Activated effector memory CD4-positive, alpha-beta T cell treated with anti-CD3 and anti-CD28 coated beads, Interleukin-2, amount 50 U/mL, for 16 hours (primary cell): Measurements from ENCODE around the gene CCKAR.
"Not testable (repeated sequence)": the region's sequence is repeated elsewhere in the genome, so short reads cannot be mapped to it uniquely, and the experiment has no call there.

ENCODE experiments used
- DNase-seq: peaks from one replicate; pipeline ENCODE4 v3.0.0-alpha.2; 2020

Gene CCKAR, protein sequence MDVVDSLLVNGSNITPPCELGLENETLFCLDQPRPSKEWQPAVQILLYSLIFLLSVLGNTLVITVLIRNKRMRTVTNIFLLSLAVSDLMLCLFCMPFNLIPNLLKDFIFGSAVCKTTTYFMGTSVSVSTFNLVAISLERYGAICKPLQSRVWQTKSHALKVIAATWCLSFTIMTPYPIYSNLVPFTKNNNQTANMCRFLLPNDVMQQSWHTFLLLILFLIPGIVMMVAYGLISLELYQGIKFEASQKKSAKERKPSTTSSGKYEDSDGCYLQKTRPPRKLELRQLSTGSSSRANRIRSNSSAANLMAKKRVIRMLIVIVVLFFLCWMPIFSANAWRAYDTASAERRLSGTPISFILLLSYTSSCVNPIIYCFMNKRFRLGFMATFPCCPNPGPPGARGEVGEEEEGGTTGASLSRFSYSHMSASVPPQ

DNA sequence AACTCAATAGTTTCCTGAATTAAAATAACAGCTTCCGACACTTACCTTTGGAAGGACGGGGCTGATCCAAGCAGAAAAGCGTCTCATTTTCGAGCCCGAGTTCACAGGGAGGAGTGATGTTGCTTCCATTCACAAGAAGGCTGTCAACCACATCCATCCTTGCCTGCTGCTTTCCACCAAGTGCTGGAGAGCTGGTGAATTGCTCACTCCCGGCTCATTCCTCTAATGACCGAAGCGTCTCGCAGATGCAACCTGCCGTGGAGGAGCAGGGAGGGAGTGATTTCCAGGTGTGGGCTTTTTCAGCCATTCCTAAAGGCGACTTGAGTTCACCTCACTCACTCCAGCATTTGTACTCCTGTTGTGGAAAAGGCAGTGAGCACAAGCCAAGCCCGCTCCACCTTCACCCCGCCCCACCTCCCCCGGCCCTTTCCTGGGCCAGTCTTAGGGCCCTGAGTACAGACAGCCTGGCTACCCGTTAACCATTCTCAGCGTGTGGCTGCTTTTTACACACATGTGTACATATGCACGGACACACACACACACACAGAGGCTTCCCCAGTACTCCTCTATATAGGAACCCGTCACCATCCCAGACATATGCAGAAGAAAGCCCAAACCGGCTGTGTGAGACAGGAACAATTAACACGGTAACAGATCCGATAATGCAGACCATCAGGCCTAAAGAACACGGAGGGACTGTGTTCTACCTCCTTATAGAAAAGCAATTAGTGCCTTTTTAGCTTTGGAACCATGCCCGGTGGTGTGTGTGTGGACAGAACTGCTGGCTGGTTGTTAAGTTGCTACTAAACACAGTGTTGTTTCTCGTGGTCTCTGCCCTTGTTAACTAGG lies at the start of gene CCKAR:
Gene CCKAR (minus strand): TSS at position 374 of the 849 bp plus-strand sequence. CDS start 217 bp downstream, at position 157.
- no peak for DNase-seq

DNA sequence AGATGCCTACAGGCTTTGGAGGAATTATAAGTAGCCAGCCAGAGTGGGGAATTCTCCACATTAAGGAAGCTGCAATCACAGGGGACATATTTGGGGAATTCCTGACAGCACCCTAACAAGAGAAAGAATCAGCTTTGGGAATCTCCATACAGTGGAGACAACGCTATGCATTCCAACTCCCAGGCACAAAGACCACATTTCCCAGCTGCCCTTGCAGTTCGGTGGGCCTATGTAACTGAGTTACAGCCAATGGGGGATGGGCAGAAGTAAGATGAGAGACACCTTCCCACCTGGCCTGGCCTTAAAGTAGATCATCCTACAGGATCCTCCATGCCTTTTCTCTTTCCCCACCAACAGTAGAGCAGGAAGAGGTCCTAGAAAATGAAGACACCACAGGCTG lies 43.4 kb upstream of the CCKAR start:
- no peak for DNase-seq

DNA sequence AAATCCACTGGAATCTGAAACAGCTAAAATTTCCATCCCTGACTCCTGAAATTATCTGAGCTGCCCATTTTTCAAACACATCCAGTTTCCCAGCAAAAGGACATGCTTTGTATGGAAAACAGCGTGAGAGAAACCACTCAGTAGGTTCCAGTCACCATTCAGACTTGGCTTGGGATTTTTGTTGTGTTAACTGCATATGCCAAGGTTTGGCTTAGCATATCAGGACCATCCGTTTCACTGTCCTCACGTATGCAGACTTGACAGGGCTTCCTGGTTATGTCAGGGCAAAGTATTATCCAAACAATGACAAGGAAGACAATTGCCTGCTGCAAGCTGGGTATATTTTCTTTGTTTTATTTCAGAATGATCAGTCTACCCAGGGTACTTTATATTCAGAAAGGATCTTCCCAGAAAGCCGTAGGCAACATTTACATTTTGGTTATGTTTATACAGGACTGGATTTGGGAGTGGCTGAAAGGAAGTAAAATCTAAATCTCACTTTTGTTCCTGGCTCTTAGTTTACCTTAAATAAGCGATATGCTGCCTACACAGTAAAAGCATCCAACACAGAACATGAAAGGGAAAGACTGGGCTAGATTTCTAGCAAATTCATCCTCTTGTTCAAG lies 41.3 kb upstream of the CCKAR start:
- DNase-seq, result no peak

DNA sequence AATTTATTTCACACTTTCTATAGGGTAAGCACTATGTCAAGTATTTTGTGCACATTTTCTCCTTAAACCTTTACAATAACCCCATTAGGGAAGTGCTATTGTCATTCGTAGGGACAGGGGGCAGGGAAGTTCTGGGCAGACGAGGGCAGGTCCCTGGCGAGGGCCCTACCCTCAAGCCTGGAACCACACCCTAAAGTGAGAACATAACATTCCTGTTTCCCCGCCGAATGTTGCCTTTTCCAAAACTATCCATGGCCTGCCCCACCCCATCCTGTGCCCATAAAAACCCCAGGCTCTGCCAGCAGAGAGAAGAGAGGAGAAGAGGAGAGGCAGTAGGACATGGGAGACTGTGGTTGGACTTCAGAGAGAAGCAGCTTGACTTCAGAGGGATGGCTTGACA lies 39.8 kb upstream of the CCKAR start:
- DNase-seq, result no peak

DNA sequence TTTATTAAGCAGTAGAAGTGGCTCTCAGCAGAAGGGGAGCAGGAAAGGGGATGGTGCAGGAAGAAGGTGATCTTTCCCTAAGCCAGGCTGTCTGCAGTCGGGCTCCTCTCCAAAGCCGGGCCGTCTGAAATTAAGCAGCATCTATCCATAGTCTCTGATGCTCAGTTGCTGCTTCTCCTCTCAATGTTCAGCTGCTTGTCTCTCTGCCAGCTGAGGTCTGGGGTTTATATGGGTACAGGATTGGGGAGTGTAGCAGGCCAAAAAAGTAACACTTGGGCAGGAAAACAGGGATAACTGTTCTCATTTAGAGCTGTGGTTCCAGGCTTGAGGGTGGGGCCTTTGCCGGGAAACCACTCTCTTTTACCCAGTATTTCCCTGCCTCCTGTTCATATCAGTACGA lies 39.2 kb upstream of the CCKAR start:
- DNase-seq, result no peak

DNA sequence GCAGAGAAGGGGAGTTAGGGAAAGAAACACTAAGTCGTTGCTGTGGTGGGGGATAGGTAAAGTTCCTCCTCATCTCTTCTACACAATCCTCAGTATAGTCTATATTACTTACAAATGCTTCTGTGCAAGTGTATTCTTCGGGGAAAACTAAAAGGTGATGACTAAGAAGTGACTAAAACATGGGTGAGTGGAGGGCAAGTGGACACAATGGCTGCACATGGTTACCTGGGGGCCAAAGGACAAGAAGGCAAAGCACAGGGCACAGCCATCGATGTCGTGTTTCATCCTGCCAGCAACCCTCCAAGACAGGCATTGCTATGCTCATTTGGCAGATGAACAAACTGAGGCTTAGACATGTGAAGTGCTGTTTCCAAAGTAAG lies 35.5 kb upstream of the CCKAR start:
- no peak for DNase-seq

DNA sequence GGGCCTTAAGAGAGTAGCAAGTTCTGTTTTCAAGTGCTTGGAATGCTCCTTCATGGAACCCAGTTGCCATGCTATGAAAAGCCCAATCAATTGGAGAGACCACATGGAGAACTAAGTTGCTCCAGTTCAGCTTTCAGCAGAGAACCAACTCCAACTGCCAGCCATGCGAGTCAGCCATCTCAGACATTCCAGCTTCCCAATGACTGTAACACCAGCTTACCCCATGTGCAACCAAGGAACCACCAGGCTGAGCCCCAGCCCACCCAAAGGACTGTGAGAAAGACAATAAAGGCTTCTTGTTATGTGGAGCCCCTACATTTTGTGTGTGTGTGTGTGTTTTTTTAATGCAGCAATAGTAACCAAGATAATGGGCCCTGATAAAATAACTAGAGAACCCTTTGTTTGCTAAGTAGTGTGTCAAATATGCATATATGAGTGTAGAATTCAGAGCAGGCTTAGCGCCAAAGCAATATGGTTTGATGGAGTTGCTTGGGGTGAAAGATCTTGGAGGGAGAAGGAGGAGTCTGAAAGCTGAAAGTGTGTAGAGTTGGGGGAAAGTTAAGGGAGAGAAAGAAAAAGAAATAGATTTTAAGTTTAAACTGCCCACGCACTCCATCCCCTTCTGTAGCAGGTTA lies 35.0 kb upstream of the CCKAR start:
- DNase-seq, result no peak

DNA sequence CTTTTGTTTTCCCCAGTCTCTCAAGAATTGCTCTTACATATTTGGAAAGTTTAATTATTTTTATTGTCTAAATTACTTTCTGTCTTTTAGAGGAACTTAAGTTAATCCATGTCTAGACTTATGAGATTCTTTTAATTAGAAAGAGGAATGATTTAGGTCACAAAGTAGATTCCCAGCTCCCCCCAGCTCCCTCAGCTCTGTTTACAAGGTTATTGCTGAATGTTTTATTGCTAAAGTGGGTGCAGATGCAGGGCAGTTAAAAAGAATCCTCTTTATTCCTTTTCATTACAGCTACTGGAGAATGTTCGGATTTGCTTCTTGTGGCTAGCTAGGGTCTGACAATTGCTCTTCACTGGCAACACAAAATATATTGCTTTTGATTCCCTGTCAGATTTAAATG lies 33.7 kb upstream of the CCKAR start:
- DNase-seq, result no peak

DNA sequence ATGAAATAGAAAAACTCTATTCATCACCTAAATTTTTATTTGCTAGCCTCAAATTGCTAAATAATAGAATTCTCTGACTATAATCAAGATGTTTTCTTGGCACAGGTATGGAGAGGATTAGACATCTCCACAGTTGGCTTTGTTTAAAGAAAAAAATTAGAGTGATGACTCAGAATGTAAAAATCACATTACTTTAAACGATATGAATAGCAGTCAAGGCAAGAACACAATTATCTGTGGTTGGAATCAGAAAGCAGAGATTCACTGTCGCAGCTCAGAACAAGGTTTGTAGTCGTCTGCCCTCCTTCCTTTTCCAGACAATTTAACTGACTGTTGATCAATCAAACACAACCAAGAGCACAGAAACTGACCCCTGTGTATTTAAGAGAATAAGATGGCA lies 32.2 kb upstream of the CCKAR start:
- DNase-seq, result no peak

DNA sequence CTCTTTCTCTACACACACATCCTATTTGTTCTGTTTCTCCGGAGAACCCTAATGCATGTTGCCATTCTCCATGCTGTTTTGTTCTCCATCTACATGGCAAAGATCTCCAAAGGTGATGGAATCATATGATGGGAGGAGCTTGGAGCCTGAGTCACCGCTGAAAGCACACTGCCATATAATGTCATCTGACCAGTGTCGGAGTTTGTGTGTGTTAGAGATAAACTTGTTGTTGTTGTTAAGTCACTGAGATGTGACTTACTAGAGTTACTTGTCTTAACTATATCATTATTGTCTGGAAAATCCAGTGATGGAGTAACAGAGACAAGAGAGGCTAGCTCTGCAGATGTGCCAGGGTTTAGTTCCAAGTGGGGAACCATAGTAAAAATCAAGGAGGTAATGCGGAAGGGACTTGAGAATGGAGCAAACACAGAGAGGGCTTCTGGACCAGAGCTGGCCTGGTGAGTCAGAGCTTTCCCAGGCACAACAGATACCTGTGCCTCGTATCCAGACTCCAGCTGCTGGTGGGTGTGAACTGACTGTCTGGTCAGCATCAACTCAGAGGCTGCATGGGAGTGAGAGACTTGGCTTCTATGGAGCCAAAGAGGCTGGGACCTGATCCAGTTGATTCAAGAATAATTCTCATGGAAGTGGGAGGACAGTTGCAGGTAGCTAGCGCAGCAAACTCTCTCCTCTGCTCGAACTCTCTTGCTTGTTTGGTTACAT lies 30.6 kb upstream of the CCKAR start:
- no peak for DNase-seq

DNA sequence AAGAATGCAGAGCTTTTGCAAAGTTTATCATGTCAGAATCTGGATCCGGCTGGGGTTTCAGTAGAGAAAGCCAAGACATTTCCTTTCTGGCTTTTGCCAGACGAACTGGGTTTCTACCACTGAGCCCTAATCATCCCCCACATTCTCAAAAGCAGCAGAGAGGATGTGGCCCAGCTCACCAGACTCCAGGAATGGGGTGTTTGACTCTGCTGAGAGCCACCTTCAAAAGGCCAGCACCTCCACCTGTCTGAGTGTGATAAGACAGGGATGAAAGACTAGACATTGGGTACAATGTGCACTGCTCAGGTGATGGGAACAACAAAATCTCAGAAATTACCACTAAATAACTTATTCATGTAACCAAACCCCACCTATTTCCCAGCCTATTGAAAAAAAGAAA lies 25.7 kb upstream of the CCKAR start:
- no peak for DNase-seq

DNA sequence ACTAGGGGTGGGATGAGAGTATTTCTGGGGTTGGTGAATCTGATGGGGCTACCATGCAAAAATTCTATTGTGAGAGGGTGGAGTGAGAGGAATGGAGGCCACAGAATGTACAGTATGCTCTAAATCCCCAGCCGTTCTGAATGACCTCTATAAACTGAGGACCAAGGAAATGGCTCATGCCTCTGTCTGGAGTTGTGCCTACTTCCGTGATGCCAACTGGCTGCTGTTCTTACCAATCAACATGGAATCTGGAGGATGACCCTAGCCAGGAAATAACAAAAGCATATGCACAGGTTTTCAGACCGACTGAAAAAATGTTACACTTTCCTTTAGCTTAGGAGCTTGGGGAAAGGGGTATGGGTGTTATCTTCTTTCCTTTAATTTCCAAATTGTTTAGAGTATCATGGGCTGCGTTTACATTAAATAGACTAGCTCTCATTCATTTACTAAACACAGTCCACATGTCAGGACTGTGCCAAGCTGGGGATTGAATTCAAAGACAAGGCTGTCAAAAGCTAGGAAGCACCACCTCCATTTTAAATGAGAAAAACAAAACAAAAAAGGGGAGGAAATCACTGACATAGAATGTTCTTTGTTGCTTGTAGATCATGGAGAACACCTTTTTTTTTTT lies 20.2 kb upstream of the CCKAR start:
- DNase-seq, result no peak

DNA sequence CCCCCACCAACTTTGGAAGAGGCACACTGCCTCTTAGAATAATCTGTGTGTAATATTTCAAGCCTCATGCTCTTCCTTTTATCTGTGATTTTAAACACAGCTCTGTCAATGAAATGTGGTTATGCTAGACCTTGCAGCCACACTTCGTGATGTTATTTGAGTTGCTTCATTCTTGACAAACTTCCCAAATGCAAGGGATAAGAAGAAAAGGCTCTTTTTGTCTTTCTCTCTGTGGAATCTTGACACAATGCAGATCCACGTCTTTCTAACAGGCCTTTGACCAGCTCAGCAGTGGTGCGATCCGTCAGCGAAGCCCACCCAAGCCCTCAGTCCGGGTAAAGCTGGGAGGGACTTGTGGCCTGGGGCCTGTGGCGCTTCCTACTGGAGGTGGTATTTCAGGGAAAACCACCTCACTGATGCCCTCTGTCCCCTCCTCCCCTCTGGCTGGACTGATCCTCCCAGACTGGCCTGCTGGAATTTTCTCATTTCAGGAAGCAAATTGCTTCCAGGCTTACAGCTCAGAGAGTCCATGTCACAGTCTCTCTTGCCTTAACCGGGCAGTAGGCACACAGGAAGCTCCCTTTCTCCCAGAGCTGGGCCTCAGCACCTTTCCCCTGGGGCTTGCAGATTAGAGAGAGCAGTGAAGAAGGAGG lies 19.5 kb upstream of the CCKAR start:
- DNase-seq, result no peak

DNA sequence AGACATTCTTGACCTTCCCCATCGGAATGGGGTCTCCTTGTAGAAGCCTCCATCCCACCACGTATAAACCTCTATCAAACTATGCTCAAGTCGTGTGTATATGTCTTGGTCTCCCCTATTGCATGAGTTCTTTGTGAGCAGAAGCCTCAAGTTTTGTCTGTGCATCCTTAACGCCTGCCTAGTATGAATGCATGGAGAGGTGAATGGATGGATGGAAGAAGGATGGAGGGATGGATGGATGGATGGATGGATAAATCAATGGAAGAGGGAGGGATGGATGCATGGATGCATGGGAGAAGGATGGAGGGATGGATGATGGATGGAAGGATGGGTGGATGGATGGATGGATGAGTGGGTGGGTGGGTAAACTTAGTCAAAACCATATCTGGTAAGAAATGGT lies 17.0 kb upstream of the CCKAR start:
- no peak for DNase-seq

DNA sequence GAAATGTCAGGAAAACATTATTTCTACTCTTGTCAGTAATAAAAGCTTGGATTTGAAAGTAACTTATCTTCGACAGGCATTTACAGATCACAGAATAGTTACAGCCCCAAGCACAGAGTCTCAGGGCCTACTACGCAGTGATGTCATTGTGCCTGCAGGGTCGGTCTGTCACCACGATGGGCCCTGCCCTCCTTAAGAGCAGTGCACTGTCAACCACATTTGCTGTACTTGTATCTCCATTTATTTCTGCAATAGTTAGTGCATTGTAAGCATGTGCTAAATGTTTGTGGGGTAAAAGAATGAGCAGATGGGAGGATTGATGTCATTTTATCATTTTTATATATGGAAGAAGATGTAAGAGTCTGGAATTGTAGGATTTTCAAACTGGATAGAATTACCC lies 13.6 kb upstream of the CCKAR start:
- DNase-seq, result no peak

DNA sequence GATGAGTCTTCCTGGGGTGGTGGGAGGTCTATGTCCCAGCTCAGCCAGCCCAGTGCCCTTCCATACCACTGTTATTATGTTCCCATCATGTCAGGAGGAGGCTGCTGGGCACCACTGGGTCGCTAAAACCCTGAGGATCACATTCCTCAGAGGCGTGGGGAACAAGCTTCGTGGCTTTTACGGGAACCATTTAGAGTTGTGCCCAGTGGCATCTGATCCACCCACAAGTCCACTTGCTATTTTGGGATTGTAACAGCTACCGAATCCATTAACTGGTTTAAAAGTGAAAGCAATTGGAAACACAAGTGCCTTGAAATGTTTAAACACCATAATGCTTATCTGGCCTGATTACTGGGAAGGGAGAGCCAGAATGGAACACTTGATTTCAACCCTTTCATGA lies 13.1 kb upstream of the CCKAR start:
- DNase-seq, result no peak

DNA sequence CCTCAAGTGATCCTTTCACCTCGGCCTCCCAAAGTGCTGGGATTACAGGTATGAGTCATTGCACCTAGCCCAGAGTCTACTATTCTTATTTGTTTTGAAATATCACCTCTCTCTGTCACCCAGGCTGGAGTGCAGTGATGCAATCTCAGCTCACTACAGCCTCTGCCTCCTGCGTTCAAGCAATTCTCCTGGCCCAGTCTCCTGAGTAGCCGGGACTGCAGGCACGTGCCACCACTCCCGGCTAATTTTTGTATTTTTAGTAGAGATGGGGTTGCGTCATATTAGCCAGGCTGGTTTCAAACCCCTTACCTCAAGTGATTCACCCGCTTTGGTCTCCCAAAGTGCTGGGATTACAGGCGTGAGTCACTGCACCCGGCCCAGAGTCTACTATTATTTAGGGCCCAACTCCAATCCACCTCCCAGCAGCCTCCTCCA lies 10.3 kb upstream of the CCKAR start:
- not testable (repeated sequence) for DNase-seq

DNA sequence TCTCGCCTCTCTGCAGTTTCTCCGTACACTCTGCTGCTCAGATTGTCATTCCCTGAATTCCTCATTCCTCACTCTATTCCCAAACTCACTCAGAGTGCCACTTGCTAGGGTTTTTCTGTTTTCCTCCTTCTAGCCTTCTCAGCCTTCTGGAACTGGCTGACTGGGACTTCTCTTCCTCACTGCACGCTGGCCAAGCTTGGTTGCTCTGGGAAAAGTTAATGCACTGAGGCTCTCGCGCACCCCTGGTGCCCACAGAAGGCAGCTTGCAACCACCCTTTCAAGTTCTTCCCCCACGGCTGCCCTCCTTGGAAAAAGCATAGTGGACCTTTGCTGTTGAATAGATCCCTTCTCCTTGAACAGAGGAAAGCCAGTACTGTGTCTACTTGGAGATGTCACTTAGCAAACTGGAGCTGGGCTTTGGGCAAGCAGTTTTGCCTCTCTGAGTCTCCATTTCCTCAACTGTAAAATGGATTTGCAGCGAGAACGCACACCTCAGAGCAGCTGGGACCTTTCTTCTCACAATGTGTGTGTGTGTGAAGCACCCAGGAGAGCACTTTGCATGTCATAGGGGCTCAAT lies 6.0 kb upstream of the CCKAR start:
- DNase-seq, result no peak

DNA sequence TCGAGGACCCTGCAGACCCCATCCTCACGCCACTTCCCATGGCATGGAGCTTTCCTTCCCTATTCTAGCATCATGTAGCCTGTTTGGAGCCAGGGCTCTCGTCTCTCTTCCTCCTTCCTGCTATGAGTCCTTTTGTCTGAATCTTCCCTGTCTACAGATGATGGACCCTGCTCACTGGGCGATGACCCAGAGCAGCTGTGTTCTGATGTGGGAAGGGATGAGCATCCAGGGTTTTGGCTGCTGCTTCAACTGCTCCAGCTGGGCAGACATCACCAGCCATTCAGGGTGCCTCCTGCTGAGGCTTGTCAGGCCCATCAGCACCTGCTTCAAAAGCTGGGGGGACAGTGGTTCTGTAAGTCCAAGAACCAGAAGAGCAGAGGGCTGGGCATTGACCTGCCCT lies 3.2 kb upstream of the CCKAR start:
- no peak for DNase-seq

DNA sequence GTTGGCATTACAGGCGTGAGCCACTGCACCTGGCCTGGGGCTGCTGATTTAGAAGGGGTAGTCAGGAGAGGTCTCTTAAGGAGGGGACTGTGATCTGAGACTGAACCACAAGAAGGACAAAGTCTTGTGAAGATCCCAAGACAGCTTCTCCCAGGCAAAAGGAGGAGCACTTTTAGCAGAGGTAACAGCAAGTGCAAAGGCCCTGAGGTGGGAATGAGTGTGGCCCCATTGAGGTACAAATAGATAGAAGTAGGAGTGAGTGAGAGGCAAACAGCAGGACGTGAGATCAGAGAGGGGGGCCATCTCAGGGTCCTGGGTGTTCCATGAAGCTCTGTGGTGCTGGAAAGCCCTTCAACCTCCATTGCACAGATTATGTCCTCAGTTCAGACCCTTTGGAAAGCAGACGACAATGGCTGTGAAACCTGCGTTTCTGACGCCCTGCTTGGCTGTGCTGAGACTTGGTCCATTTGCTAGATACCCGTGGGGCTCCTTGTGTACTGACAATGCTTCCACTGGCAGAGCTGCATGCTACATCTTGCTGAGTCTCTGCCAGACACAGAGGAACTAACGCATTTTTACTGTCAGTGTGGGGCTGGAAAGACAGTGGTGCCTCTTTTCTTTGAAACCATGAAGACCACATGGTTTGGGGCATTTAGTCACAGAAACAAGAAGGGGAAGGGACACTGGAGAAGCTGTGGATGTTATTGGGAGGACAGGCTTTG lies 1.3 kb upstream of the CCKAR start:
- no peak for DNase-seq

DNA sequence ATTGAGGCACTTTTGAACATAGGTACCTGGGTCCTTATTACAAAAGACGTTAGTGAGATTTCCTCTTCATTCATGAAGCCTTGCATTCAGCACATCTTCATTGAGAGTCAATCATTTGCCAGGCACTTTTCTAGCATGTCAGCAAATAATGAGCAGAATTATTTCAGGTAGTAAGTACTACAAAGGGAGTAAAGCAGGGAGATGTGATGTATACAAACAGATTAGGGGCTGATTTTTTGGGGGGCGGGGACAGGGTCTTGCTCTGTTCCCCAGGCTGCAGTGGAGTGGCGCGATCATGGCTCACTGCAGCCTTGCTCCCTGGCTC lies 638 bp upstream of the CCKAR start:
- no peak for DNase-seq
